ENCODE measurements around the gene FBXO36.

The FBXO36 gene

GRCh38 chr2:229882583-229882982 is 39.7 kb upstream of the FBXO36 start:
- no peak for TF ChIP-seq CTCF (IDR thresholded peaks at IDR 0.05; ENCODE audit: extremely low read depth, missing control alignments)

GRCh38 chr2:229884775-229885699 is 37.3 kb upstream of the FBXO36 start:
- TF ChIP-seq CTCF (IDR thresholded peaks at IDR 0.05; ENCODE audit: extremely low read depth, missing control alignments) = no peak
- no peak for DNase-seq (ENCODE audit: low spot score)

More at GRCh38 chr2:229882583-229882982, 39.7 kb upstream of the FBXO36 start:
- DNase-seq (ENCODE audit: low spot score) = no peak

GRCh38 chr2:229887441-229887840 is 34.9 kb upstream of the FBXO36 start:
- TF ChIP-seq CTCF (IDR thresholded peaks at IDR 0.05; ENCODE audit: extremely low read depth, missing control alignments) = no peak
- DNase-seq (ENCODE audit: low spot score) = no peak

- no peak for TF ChIP-seq CTCF (IDR thresholded peaks at IDR 0.05; ENCODE audit: extremely low read depth, missing control alignments)
- no peak for DNase-seq (ENCODE audit: low spot score)
Measured at GRCh38 chr2:229888031-229888430, 34.3 kb upstream of the FBXO36 start.

GRCh38 chr2:229889023-229889422 is 33.3 kb upstream of the FBXO36 start:
- DNase-seq (ENCODE audit: low spot score) = no peak
- no peak for TF ChIP-seq CTCF (IDR thresholded peaks at IDR 0.05; ENCODE audit: extremely low read depth, missing control alignments)

- DNase-seq (ENCODE audit: low spot score) = no peak
- TF ChIP-seq CTCF (IDR thresholded peaks at IDR 0.05; ENCODE audit: extremely low read depth, missing control alignments) = no peak
Measured at GRCh38 chr2:229896857-229897256, 25.4 kb upstream of the FBXO36 start.

GRCh38 chr2:229899604-229900003 is 22.7 kb upstream of the FBXO36 start:
- TF ChIP-seq CTCF (IDR thresholded peaks at IDR 0.05; ENCODE audit: extremely low read depth, missing control alignments) = no peak
- DNase-seq (ENCODE audit: low spot score) = no peak

All from GM20000 (cell line).